Adrenal gland (tissue), 12 donors: ENCODE measurements around the gene OAT. TPM values are rescaled to one million over a fixed set of nuclear protein-coding genes. Genes with fewer than 3 reads are reported as not detected.

ENCODE experiments used
- DNase-seq, 7 donors: peaks; one replicate each; pipeline ENCODE4 v3.0.0-alpha.2; 2019 to 2020
- H3K27ac ChIP-seq, 5 donors: fragments of 200-600 bp; sonication (generic) in 4 of 5; 1 replicate in 3 of 5; 2 replicates in 2 of 5; pipeline versions ENCODE4 v1.5.1 to v1.8.0; 2016 to 2020; ENCODE audit warnings: mild to moderate bottlenecking in 1 of 5
- H3K27me3 ChIP-seq: fragments of 200-600 bp; 2 replicates; pipeline ENCODE4 v1.8.0; 2021
- H3K36me3 ChIP-seq, 2 donors: fragments of 200-600 bp; replicated peaks in 1 of 2; 1 replicate in 1 of 2; 2 replicates in 1 of 2; pipeline versions ENCODE4 v1.5.1 to v1.8.0; 2018 to 2022
- H3K4me1 ChIP-seq, 2 donors: fragments of 200-600 bp; replicated peaks in 1 of 2; 1 replicate in 1 of 2; 2 replicates in 1 of 2; pipeline versions ENCODE4 v1.5.1 to v1.8.0; 2018 to 2021
- H3K4me3 ChIP-seq, 4 donors: fragments of 200-600 bp; sonication (generic) in 3 of 4; one replicate each; pipeline ENCODE4 v1.5.1; 2016 to 2018
- H3K9me3 ChIP-seq, 3 donors: fragments of 200-600 bp; sonication (generic) in 1 of 3; replicated peaks in 1 of 3; 1 replicate in 2 of 3; 2 replicates in 1 of 3; pipeline versions ENCODE4 v1.5.1 to v1.8.0; 2016 to 2021
- POLR2A ChIP-seq, 2 donors: fragments of 450-650 bp; IDR thresholded peaks; one replicate each; pipeline ENCODE4 v1.6.1; 2017; ENCODE audit warnings: antibody characterized with exemption in 2 of 2, mild to moderate bottlenecking in 2 of 2, moderate library complexity in 1 of 2
- WGBS, 4 donors: extraction: QIAGEN DNeasy Blood & Tissue Kit in 2 of 4; methylation state at CpG; one replicate each; pipeline versions ENCODE4 v1.1.5 to v1.1.7; 2013 to 2017; 5-methylcytosine and 5-hydroxymethylcytosine counted together
- intact Hi-C, 2 donors: fragments of 100-400 bp; cut with DNase I; formaldehyde crosslinking; loops; one replicate each; pipeline versions ENCODE4 v1.14.1 to v1.15.0; 2022 to 2023
- polyA plus RNA-seq, 3 donors: library from polyadenylated mRNA; stranded (reverse); fragments of 200-250 nt in 2 of 3; fragments of 350-450 nt in 1 of 3; fragmentation: Illumina TruSeq in 1 of 3; extraction: RNeasy Lipid Tissue Mini Kit (QIAGEN cat#74804) in 1 of 3; gene quantifications; one replicate each; pipeline ENCODE4 v1.2.3, GENCODE V29; 2013 to 2014
- total RNA-seq, 9 donors: library from RNA; depleted of rRNA in 4 of 9; stranded (reverse); fragments of >200 nt in 4 of 9; fragments of 120-200 nt in 1 of 9; fragmentation: NEBNext Ultra II Directional in 1 of 9; extraction: Animal tissue kit (Norgen Biotek cat#: 25700) in 1 of 9; gene quantifications; one replicate each; pipeline versions ENCODE4 v1.1.0 to v1.2.4, GENCODE V29; 2013 to 2023
- TF ChIP-seq, protein P1 (sequence below), 6 experiments: fragments of 450-650 bp in 4 of 6; fragments of 200-600 bp in 2 of 6; sonication (generic) in 1 of 6; IDR thresholded peaks; 1 replicate in 5 of 6; 2 replicates in 1 of 6; pipeline versions ENCODE4 v1.5.1 to v1.8.0; 2016 to 2021; ENCODE audit warnings: antibody characterized with exemption in 6 of 6, mild to moderate bottlenecking in 2 of 6, moderate library complexity in 1 of 6
- donor health status: healthy with polysubstance abuse.
- donor health status: Bipolar disorder and iron deficiency.
- donor health status: DM: yes; HTN: yes; CAD: no.
- donor health status: DM: no; HTN: no; CAD: no.
- donor health status: DM: no; HTN: no; CAD: no.
- donor health status: DM: yes; HTN: yes; CAD: no.

Gene OAT
- total and polyA plus RNA-seq, 12 donors, result 39.7 to 244 (median 159) TPM

DNA sequence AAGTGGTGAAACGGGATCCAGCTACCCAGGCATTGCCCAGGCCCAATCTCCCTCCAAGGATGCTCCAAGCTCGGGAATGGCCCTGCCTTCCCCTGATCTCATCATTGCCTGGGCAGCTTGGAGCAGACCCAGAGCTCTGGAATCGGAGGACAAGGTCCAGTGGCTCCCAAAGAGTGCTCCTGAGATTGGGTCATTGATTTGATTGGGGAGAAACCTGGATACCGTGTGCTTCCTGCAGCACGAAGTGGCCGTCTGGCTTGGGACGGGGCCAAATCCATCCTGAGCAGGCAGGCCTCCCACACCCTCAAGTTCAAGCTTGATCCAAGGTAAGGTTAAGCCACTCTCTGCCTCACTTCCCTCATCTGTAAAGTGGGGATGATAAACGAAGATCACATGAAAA is 69.9 kb downstream of the OAT start:
- Histone ChIP-seq H3K9me3 (no peaks in the 10 kb centered on the region), H3K4me1 (no peaks in the 10 kb centered on the region), H3K36me3 (no peaks in the 10 kb centered on the region), H3K27me3 (no peaks in the 10 kb centered on the region), H3K4me3 (no peak overlapping the region), H3K27ac (no peak overlapping the region)
- no peak for TF ChIP-seq POLR2A (IDR thresholded peaks at IDR 0.05)
- intact Hi-C loops, result no loop called here
- WGBS, 4 donors, result 70 to 83% (median 73%) methylated on average over 4 to 8 of the region's 8 CpGs
- no peak for DNase-seq

DNA sequence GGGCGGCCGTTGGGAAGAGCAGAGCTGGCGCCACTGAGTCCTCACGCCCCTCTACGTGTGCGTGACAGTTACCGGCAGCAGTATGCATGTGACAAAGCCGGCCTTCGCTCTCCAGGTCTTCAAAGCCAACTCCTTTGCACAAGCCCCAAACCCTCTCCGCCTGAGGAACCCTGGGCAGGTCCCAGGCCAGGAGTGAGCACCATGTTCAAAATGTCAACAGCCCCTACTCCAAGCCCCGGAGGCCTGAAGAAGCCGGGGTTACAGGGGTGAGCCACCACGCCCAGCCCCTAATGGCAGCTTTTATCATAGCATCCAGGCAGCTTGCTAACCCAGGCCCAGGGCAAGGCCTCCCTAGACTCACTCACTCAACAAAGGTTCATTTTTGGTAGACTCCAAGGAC is 70.8 kb downstream of the OAT start:
- DNase-seq, result no peak
- WGBS, 4 donors, result 80 to 89% (median 86%) methylated on average over 11 to 13 of the region's 13 CpGs
- Histone ChIP-seq H3K4me3 (no peak overlapping the region), H3K27ac (no peak overlapping the region), H3K9me3 (no peaks in the 10 kb centered on the region), H3K4me1 (no peaks in the 10 kb centered on the region), H3K36me3 (no peaks in the 10 kb centered on the region), H3K27me3 (no peaks in the 10 kb centered on the region)
- intact Hi-C loops, result no loop called here
- TF ChIP-seq, protein P1, sequence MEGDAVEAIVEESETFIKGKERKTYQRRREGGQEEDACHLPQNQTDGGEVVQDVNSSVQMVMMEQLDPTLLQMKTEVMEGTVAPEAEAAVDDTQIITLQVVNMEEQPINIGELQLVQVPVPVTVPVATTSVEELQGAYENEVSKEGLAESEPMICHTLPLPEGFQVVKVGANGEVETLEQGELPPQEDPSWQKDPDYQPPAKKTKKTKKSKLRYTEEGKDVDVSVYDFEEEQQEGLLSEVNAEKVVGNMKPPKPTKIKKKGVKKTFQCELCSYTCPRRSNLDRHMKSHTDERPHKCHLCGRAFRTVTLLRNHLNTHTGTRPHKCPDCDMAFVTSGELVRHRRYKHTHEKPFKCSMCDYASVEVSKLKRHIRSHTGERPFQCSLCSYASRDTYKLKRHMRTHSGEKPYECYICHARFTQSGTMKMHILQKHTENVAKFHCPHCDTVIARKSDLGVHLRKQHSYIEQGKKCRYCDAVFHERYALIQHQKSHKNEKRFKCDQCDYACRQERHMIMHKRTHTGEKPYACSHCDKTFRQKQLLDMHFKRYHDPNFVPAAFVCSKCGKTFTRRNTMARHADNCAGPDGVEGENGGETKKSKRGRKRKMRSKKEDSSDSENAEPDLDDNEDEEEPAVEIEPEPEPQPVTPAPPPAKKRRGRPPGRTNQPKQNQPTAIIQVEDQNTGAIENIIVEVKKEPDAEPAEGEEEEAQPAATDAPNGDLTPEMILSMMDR (IDR thresholded peaks at IDR 0.05), result no peak
- no peak for TF ChIP-seq POLR2A (IDR thresholded peaks at IDR 0.05)

Other genes starting within 250 kb of the OAT start
- gene NKX1-2, start 31.1 kb upstream of the OAT start, total RNA-seq, result not detected
- not detected for gene NKX1-2, start 31.1 kb upstream of the OAT start, polyA plus RNA-seq
- 10 to 100 TPM; 10.5 to 70.1 (median 45.5) TPM for gene LHPP, start 42.9 kb upstream of the OAT start, total RNA-seq
- gene LHPP, start 42.9 kb upstream of the OAT start, polyA plus RNA-seq, result 10 to 100 TPM; 21.9 to 45.8 (median 41.2) TPM